ENCODE measurements around the gene TMEM82.

TMEM82 gene

GRCh38 chr1:15722411-15722810 lies 19.9 kb upstream of the TMEM82 start:
- Histone ChIP-seq H3K27ac (no peak overlapping the region), H3K27me3 (no peaks in the 10 kb centered on the region), H3K9me3 (no peaks in the 10 kb centered on the region), H3K4me1 (ENCODE audit: control insufficient read depth in 1 of 2, insufficient read depth in 1 of 2, low read depth in 1 of 2, low read length in 1 of 2) (no peaks in the 10 kb centered on the region), H3K36me3 (peaks cover 98% of the 10 kb centered on the region), H3K4me3 (ENCODE audit: low read depth in 1 of 2, low read length in 1 of 2) (no peak overlapping the region)
- no peak for TF ChIP-seq CTCF (IDR thresholded peaks at IDR 0.05)

GRCh38 chr1:15722836-15723532 lies 19.3 kb upstream of the TMEM82 start:
- no peak overlapping the region for H3K4me3 ChIP-seq (ENCODE audit: low read depth in 1 of 2, low read length in 1 of 2)
- no peak overlapping the region for H3K27ac ChIP-seq
- no peaks in the 10 kb centered on the region for H3K4me1 ChIP-seq (ENCODE audit: control insufficient read depth in 1 of 2, insufficient read depth in 1 of 2, low read depth in 1 of 2, low read length in 1 of 2)
- H3K9me3 ChIP-seq, result no peaks in the 10 kb centered on the region
- TF ChIP-seq CTCF (IDR thresholded peaks at IDR 0.05), result no peak
- H3K27me3 ChIP-seq, result no peaks in the 10 kb centered on the region
- peaks cover 98% of the 10 kb centered on the region for H3K36me3 ChIP-seq

- peaks cover 98% of the 10 kb centered on the region for H3K36me3 ChIP-seq
- no peaks in the 10 kb centered on the region for H3K27me3 ChIP-seq
- H3K4me3 ChIP-seq (ENCODE audit: low read depth in 1 of 2, low read length in 1 of 2), result no peak overlapping the region
- no peak for TF ChIP-seq CTCF (IDR thresholded peaks at IDR 0.05)
- no peak overlapping the region for H3K27ac ChIP-seq
- H3K9me3 ChIP-seq, result no peaks in the 10 kb centered on the region
- no peaks in the 10 kb centered on the region for H3K4me1 ChIP-seq (ENCODE audit: control insufficient read depth in 1 of 2, insufficient read depth in 1 of 2, low read depth in 1 of 2, low read length in 1 of 2)
Observed at GRCh38 chr1:15723631-15724246, 18.6 kb upstream of the TMEM82 start.

GRCh38 chr1:15724949-15725880 lies 17.1 kb upstream of the TMEM82 start:
- no peak for TF ChIP-seq CTCF (IDR thresholded peaks at IDR 0.05)
- Histone ChIP-seq H3K4me3 (ENCODE audit: low read depth in 1 of 2, low read length in 1 of 2) (no peak overlapping the region), H3K27me3 (no peaks in the 10 kb centered on the region), H3K4me1 (ENCODE audit: control insufficient read depth in 1 of 2, insufficient read depth in 1 of 2, low read depth in 1 of 2, low read length in 1 of 2) (no peaks in the 10 kb centered on the region), H3K36me3 (peaks cover 98% of the 10 kb centered on the region), H3K9me3 (no peaks in the 10 kb centered on the region), H3K27ac (no peak overlapping the region)

- no peaks in the 10 kb centered on the region for H3K9me3 ChIP-seq
- H3K4me1 ChIP-seq (ENCODE audit: control insufficient read depth in 1 of 2, insufficient read depth in 1 of 2, low read depth in 1 of 2, low read length in 1 of 2), result no peaks in the 10 kb centered on the region
- H3K36me3 ChIP-seq, result peaks cover 98% of the 10 kb centered on the region
- no peak overlapping the region for H3K27ac ChIP-seq
- TF ChIP-seq CTCF (IDR thresholded peaks at IDR 0.05), result no peak
- H3K27me3 ChIP-seq, result no peaks in the 10 kb centered on the region
- no peak overlapping the region for H3K4me3 ChIP-seq (ENCODE audit: low read depth in 1 of 2, low read length in 1 of 2)
Observed at GRCh38 chr1:15726508-15726907, 15.8 kb upstream of the TMEM82 start.
